Esophagus muscularis mucosa (tissue), 3 donors: ENCODE data around the gene ZNF423.

ENCODE experiments used
- POLR2A ChIP-seq: fragments of 450-650 bp; IDR thresholded peaks from one replicate; pipeline ENCODE4 v1.6.1; 2017; ENCODE audit warnings: antibody characterized with exemption, moderate library complexity, mild to moderate bottlenecking, low read depth
- POLR2AphosphoS5 ChIP-seq, 2 donors: sonication (generic); formaldehyde crosslinking; IDR thresholded peaks; one replicate each; pipeline ENCODE4 v1.6.1; 2017; ENCODE audit warnings: antibody characterized with exemption in 2 of 2
- TF ChIP-seq, protein P1 (sequence below), 3 experiments: fragments of 200-600 bp in 2 of 3; fragments of 450-650 bp in 1 of 3; sonication (generic) in 2 of 3; IDR thresholded peaks; one replicate each; pipeline ENCODE4 v1.5.1; 2017 to 2019; ENCODE audit warnings: antibody characterized with exemption in 3 of 3, mild to moderate bottlenecking in 2 of 3, moderate library complexity in 1 of 3

DNA sequence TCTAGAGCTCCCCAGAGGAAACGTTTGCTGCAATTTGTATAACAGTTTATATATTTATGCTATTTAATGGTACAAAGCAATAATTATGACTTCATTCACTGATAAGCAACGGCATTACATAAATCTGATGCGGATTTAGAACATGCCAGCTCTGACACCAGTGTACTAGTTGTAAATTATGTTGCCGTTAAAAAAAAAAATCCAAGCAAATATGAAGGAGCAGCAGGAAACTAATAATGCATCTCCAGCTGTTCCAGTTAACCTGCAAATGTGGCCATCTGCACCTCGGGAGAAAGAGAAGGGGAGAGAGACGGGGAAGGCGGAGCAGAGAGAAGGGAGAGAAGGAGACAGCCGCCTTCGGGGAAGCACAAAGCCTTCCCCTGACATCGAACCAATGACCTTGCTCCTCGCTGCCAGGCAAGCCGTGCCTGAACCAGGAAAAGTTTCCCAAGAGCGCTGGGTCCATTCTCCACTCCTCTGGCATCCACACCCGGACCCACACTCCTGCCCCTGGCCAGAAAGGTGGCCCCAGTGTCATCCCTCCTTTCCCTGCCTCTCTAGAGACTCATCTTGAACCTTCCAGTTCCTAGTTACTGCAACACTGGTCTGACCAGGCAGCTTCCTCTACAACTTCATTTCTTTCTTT is 307.5 kb downstream of the ZNF423 start:
- TF ChIP-seq, protein P1, sequence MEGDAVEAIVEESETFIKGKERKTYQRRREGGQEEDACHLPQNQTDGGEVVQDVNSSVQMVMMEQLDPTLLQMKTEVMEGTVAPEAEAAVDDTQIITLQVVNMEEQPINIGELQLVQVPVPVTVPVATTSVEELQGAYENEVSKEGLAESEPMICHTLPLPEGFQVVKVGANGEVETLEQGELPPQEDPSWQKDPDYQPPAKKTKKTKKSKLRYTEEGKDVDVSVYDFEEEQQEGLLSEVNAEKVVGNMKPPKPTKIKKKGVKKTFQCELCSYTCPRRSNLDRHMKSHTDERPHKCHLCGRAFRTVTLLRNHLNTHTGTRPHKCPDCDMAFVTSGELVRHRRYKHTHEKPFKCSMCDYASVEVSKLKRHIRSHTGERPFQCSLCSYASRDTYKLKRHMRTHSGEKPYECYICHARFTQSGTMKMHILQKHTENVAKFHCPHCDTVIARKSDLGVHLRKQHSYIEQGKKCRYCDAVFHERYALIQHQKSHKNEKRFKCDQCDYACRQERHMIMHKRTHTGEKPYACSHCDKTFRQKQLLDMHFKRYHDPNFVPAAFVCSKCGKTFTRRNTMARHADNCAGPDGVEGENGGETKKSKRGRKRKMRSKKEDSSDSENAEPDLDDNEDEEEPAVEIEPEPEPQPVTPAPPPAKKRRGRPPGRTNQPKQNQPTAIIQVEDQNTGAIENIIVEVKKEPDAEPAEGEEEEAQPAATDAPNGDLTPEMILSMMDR (IDR thresholded peaks at IDR 0.05) = no peak
- TF ChIP-seq POLR2A (no peak), POLR2AphosphoS5 (IDR thresholded peaks at IDR 0.05) (no peak)
